GM12878 (cell line): ENCODE measurements around the gene P2RX7. TPM values are rescaled to one million over a fixed set of nuclear protein-coding genes. Genes with fewer than 3 reads are reported as not detected.

Experiments used
- ATAC-seq: fragments of 200-7000 bp; cut with Tn5 transposase; 3 replicates; pipeline ENCODE4 v1.9.1; 2020; ENCODE audit warnings: mild to moderate bottlenecking, moderate library complexity
- BruUV-seq: library from RNA; stranded (reverse); fragments of 400-500 nt; replicated peaks from 2 replicates; lab custom pipeline; 2021; lab: Mats Ljungman, UMichigan
- CTCF ChIA-PET: fragments of 300-600 bp; sonication (Branson Sonifier 250); formaldehyde crosslinking; extraction: SDS; loops from one replicate; lab custom pipeline; 2021; ENCODE audit warnings: inconsistent platforms; lab: Yijun Ruan, JAX
- POLR2A ChIA-PET: fragments of 350-600 bp; formaldehyde crosslinking; extraction: SDS; loops from one replicate; lab custom pipeline; 2021; ENCODE audit warnings: inconsistent platforms; lab: Charles Lee
- RAD21 ChIA-PET: fragments of 300-600 bp; sonication (Branson Sonifier 250); formaldehyde crosslinking; loops from one replicate; lab custom pipeline; 2023; ENCODE audit warnings: antibody characterized with exemption; ENCODE audit not compliant: unreplicated experiment; lab: Charles Lee
- SMC1A ChIA-PET: fragments of 300-600 bp; sonication (Branson Sonifier 250); formaldehyde crosslinking; loops from one replicate; lab custom pipeline; 2023; ENCODE audit not compliant: unreplicated experiment, uncharacterized antibody; lab: Charles Lee
- DNase-seq: peaks from one replicate; pipeline ENCODE4 v3.0.0-alpha.2; 2011; ENCODE audit warnings: low read depth, low spot score
- FAIRE-seq: peaks from 3 replicates; lab custom pipeline; 2011; peaks lifted over from hg19 to GRCh38; lab: Jason Lieb, UNC
- H2AFZ ChIP-seq: 2 replicates; pipeline ENCODE4 v1.6.0; 2011; ENCODE audit warnings: low read depth, low read length, control low read depth; ENCODE audit not compliant: control insufficient read depth
- H3K27ac ChIP-seq: 2 replicates; pipeline ENCODE4 v1.5.1; 2011; ENCODE audit warnings: control low read depth; ENCODE audit not compliant: control insufficient read depth, insufficient read depth
- H3K27me3 ChIP-seq, 2 experiments: replicated peaks in 1 of 2; 2 replicates each; pipeline versions ENCODE4 v1.6.0 to v1.6.1; 2011; ENCODE audit warnings: low read length in 1 of 2; ENCODE audit not compliant: control insufficient read depth in 2 of 2, insufficient read depth in 2 of 2
- H3K36me3 ChIP-seq, 2 experiments: 2 replicates each; pipeline ENCODE4 v1.5.1; 2011; ENCODE audit warnings: low read length in 1 of 2; ENCODE audit not compliant: control insufficient read depth in 2 of 2, insufficient read depth in 2 of 2
- H3K4me1 ChIP-seq: 2 replicates; pipeline ENCODE4 v1.6.1; 2011; ENCODE audit warnings: mild to moderate bottlenecking, low read length, moderate library complexity, mixed read lengths; ENCODE audit not compliant: control insufficient read depth, insufficient read depth
- H3K4me2 ChIP-seq: 2 replicates; pipeline ENCODE4 v1.6.0; 2011; ENCODE audit warnings: control low read depth; ENCODE audit not compliant: control insufficient read depth, insufficient read depth
- H3K4me3 ChIP-seq: fragments of 200-600 bp; sonication (generic); 2 replicates; pipeline ENCODE4 v1.5.1; 2016
- H3K79me2 ChIP-seq: 2 replicates; pipeline ENCODE4 v1.6.0; 2011; ENCODE audit warnings: low read length; ENCODE audit not compliant: control insufficient read depth, insufficient read depth
- H3K9ac ChIP-seq: 2 replicates; pipeline ENCODE4 v1.8.0; 2011; ENCODE audit warnings: low read length, control low read depth, mixed read lengths; ENCODE audit not compliant: control insufficient read depth, insufficient read depth
- H3K9me3 ChIP-seq: replicated peaks from 3 replicates; pipeline ENCODE4 v1.5.1; 2011; ENCODE audit warnings: mild to moderate bottlenecking, low read length; ENCODE audit not compliant: control insufficient read depth, insufficient read depth
- H4K20me1 ChIP-seq: 2 replicates; pipeline ENCODE4 v1.6.0; 2011; ENCODE audit not compliant: control insufficient read depth, insufficient read depth
- BACH1 ChIP-seq: fragments of 450-650 bp; IDR thresholded peaks from 2 replicates; pipeline ENCODE4 v1.6.1; 2017; ENCODE audit warnings: mild to moderate bottlenecking, borderline replicate concordance
- CREM ChIP-seq: IDR thresholded peaks from 2 replicates; pipeline ENCODE4 v1.6.1; 2014; ENCODE audit warnings: antibody characterized with exemption, low read depth
- CTCF ChIP-seq, 3 experiments: IDR thresholded peaks in 2 of 3; conservative IDR thresholded peaks in 1 of 3; 2 replicates each; pipeline ENCODE4 v1.5.1; 2011; ENCODE audit warnings: low read depth in 3 of 3, low read length in 3 of 3, mild to moderate bottlenecking in 3 of 3, control low read depth in 2 of 3, moderate library complexity in 2 of 3, inconsistent platforms in 1 of 3, mixed read lengths in 1 of 3; ENCODE audit not compliant: control insufficient read depth in 2 of 3, insufficient read depth in 1 of 3; ENCODE audit errors: extremely low read depth in 1 of 3
- IRF3 ChIP-seq: fragments of 450-650 bp; IDR thresholded peaks from 2 replicates; pipeline ENCODE4 v1.6.1; 2014; ENCODE audit warnings: mild to moderate bottlenecking
- IRF4 ChIP-seq: IDR thresholded peaks from 2 replicates; pipeline ENCODE4 v1.6.1; 2011; ENCODE audit warnings: low read depth, low read length
- POLR2AphosphoS2 ChIP-seq: IDR thresholded peaks from 2 replicates; pipeline ENCODE4 v1.6.1; 2011; ENCODE audit warnings: low read depth, mild to moderate bottlenecking, low read length, improper control_type of control experiment, moderate library complexity
- POLR2AphosphoS5 ChIP-seq: IDR thresholded peaks from 2 replicates; pipeline ENCODE4 v1.6.1; 2011; ENCODE audit warnings: mild to moderate bottlenecking, low read length, inconsistent platforms
- SP1 ChIP-seq: IDR thresholded peaks from one replicate; pipeline ENCODE4 v1.6.1; 2011; ENCODE audit warnings: low read depth, low read length
- YY1 ChIP-seq: IDR thresholded peaks from 2 replicates; pipeline ENCODE4 v1.6.1; 2011; ENCODE audit warnings: low read depth, mild to moderate bottlenecking, low read length
- WGBS: methylation state at CpG from one replicate; pipeline ENCODE4 v1.1.6; 2016; ENCODE audit warnings: low lambda C conversion rate; ENCODE audit not compliant: insufficient replicate concordance, insufficient coverage; ENCODE audit errors: missing lambda C conversion rate; 5-methylcytosine and 5-hydroxymethylcytosine counted together
- in situ Hi-C: fragments of 300-500 bp; cut with MboI; formaldehyde crosslinking; loops from 9 replicates; pipeline ENCODE4 v1.14.3; 2018; ENCODE audit warnings: mixed read lengths
- intact Hi-C: fragments of 100-400 bp; cut with micrococcal nuclease; formaldehyde crosslinking; loops from one replicate; pipeline ENCODE4 v1.14.2; 2022; ENCODE audit not compliant: unreplicated experiment
- polyA plus RNA-seq, 11 experiments: library from polyadenylated mRNA; depleted of rRNA in 4 of 11; unstranded in 6 of 11; stranded (reverse) in 5 of 11; fragments of >200 nt; fragmentation: Nextera tagmentation in 4 of 11; fragmentation: Illumina TruSeq in 1 of 11; extraction: Ambion mirVana in 4 of 11; extraction: Trizol in 1 of 11; gene quantifications; 1 replicate in 1 of 11; 2 replicates in 10 of 11; pipeline versions ENCODE4 v1.2.1 to v1.2.3, GENCODE V29; 2011 to 2016; ENCODE audit warnings: inconsistent platforms in 2 of 11, missing spikeins in 2 of 11, low read depth in 1 of 11
- total RNA-seq, 4 experiments: library from RNA; depleted of rRNA in 3 of 4; stranded (reverse); fragments of >200 nt in 3 of 4; fragmentation: Illumina TruSeq in 1 of 4; extraction: Trizol in 1 of 4; gene quantifications; 2 replicates each; pipeline versions ENCODE4 v1.2.1 to v1.2.3, GENCODE V29; 2013 to 2021

The P2RX7 gene
- total and polyA plus RNA-seq, 10 of the 15 experiments (the other 5 are each of a cell fraction or from before 2014, with no cell fraction given): 0.74 to 2.6 (median 1.5) TPM

GRCh38 chr12:121189131-121189530, 56.5 kb downstream of the P2RX7 start (continued):
- TF ChIP-seq IRF4: no peak
- TF ChIP-seq SP1: no peak
- TF ChIP-seq BACH1: no peak
- TF ChIP-seq POLR2AphosphoS2: no peak
- no peak for TF ChIP-seq IRF3

DNA sequence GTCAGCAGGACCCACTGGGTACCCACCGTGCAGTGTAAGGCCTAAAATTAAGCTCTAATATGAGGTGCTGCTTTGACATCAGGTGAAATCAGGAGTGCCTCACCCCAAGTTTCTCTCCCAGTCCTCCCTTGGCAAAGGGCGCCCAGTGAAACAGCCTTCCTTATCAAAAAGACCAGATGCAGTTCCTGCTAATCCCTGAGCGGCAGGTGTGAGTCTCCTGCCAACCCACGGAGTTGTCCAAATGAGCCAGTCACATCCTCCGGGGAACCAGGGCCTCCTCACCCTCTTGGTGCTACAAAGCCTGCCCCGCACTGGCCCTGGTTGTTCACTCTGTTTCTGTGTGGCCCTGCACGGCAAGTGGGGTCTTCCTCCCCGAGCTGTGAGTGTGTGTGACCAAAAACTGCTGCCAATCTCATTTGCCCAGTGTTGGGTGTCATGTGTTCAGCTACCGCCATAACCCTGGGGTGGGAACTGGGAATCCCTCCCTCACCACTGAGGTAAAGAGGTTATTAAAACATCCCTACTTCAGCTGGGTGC, 57.0 kb downstream of the P2RX7 start:
- FAIRE-seq (no peak), DNase-seq (no peak), ATAC-seq (no peak)
- no peaks in the 10 kb centered on the region for H3K79me2 ChIP-seq
- no peak overlapping the region for H3K4me2 ChIP-seq
- H3K36me3 ChIP-seq: no peaks in the 10 kb centered on the region
- no peak overlapping the region for H3K27ac ChIP-seq
- POLR2A ChIA-PET: interaction anchor here (0.6 to 1.4 kb wide), 3 partner anchors 97 to 295 kb away, joined by 3 to 4 read pairs (median 4); no protein-coding TSS in a partner anchor
- RAD21 ChIA-PET: interaction anchor here (1.2 kb wide), 2 partner anchors 8 to 10 kb away, joined by 3 read pairs; no protein-coding TSS in a partner anchor
- H3K9ac ChIP-seq: no peak overlapping the region
- H3K27me3 ChIP-seq: no peaks in the 10 kb centered on the region
- in situ Hi-C loops: no loop called here
- SMC1A ChIA-PET: interaction anchor here (1.1 kb wide), 1 partner anchor 14 kb away, joined by 6 read pairs; no protein-coding TSS in a partner anchor
- peaks cover 9% of the 10 kb centered on the region for H3K4me1 ChIP-seq
- H3K4me3 ChIP-seq: no peak overlapping the region
- no peaks in the 10 kb centered on the region; the same call in 1 of the 3 replicates for H3K9me3 ChIP-seq
- 68% methylated on average over 9 of the region's 9 CpGs for WGBS
- BruUV-seq: no TSS peak
- no peaks in the 10 kb centered on the region for H4K20me1 ChIP-seq
- intact Hi-C loops: no loop called here
- TF ChIP-seq YY1 (no peak), CTCF (IDR thresholded peaks at IDR 0.05 in 2 of 3, conservative IDR thresholded peaks at IDR 0.05 in 1 of 3; ENCODE audit: control insufficient read depth in 2 of 3, extremely low read depth in 1 of 3, insufficient read depth in 1 of 3, low read depth in 3 of 3, low read length in 3 of 3) (no peak), SP1 (no peak), CREM (no peak), POLR2AphosphoS5 (no peak)
- TF ChIP-seq, all 136 proteins: peak for 0
- H2AFZ ChIP-seq: no peak overlapping the region
- CTCF ChIA-PET: interaction anchor here (0.6 kb wide), 1 partner anchor 443 kb away, joined by 4 read pairs; no protein-coding TSS in a partner anchor
